Astrocyte of the spinal cord (primary cell): Measurements from ENCODE around the gene LMBR1.
"Not testable (repeated sequence)": the region's sequence is repeated elsewhere in the genome, so short reads cannot be mapped to it uniquely, and the experiment has no call there.

Experiments
- DNase-seq: peaks from one replicate; pipeline ENCODE4 v3.0.0; 2011; ENCODE audit warnings: low read depth, low spot score
- H3K4me3 ChIP-seq: 2 replicates; pipeline ENCODE4 v1.5.1; 2011; ENCODE audit warnings: low read depth, mild to moderate bottlenecking, low read length, moderate library complexity
- in situ Hi-C: cut with HindIII; loops from 2 replicates; pipeline ENCODE4 v1.10.0; 2017; ENCODE audit warnings: low sequenced_read_pairs
- TF ChIP-seq, protein P1 (sequence below): IDR thresholded peaks from 2 replicates; pipeline ENCODE4 v1.5.1; 2012; ENCODE audit warnings: low read depth, mild to moderate bottlenecking, low read length, inconsistent platforms

The LMBR1 gene

DNA sequence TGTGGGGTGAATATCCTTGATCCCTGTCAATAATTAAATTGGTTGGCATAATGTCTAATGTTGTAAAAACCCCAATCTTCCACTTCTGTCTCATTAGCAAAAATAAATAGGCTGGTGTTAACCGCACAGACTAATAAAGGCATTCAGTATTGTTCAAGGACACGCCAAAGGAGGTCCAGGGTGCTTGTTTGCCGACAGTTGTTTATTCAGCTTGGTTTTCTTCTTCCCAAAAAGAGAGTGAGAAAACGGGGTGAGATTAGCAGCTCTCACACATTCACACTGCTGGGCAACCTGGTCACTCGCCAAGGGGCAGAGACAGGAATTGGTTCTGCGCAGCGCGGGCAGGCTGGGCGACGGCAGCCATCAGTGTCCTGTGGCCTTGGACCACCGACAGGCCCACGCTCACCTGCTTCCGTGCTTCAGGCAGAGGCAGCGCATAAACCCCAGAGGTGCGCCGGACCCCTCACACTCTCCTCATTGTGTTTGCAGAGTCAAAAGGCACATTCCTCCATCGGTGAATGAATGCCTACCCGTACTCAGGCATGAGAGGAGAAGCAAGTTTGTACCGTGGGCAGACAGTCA lies 26.2 kb upstream of the LMBR1 start:
- TF ChIP-seq, protein P1, sequence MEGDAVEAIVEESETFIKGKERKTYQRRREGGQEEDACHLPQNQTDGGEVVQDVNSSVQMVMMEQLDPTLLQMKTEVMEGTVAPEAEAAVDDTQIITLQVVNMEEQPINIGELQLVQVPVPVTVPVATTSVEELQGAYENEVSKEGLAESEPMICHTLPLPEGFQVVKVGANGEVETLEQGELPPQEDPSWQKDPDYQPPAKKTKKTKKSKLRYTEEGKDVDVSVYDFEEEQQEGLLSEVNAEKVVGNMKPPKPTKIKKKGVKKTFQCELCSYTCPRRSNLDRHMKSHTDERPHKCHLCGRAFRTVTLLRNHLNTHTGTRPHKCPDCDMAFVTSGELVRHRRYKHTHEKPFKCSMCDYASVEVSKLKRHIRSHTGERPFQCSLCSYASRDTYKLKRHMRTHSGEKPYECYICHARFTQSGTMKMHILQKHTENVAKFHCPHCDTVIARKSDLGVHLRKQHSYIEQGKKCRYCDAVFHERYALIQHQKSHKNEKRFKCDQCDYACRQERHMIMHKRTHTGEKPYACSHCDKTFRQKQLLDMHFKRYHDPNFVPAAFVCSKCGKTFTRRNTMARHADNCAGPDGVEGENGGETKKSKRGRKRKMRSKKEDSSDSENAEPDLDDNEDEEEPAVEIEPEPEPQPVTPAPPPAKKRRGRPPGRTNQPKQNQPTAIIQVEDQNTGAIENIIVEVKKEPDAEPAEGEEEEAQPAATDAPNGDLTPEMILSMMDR: no peak
- in situ Hi-C loops: no loop called here
- no peak overlapping the region for H3K4me3 ChIP-seq
- DNase-seq: no peak

DNA sequence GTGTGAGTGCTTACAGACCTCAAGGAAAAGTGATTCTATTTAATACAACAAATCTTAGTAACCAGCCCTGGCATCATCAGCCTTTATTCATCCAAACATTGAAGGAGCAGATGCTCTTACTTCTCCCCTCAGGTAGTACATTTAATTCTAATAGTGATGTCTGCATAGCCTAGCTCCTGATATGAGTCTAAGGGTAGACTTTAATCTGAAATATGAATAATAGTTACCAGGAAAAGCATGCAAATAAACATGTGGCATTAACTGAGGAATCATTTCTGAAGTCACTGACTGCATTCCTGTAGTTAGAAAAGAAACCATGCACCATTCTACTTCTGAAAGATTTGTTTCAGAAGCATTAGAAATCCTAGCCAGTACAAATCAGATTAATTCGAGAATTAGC lies 25.7 kb upstream of the LMBR1 start:
- no peak for DNase-seq
- H3K4me3 ChIP-seq: no peak overlapping the region
- TF ChIP-seq, protein P1: no peak
- in situ Hi-C loops: no loop called here

DNA sequence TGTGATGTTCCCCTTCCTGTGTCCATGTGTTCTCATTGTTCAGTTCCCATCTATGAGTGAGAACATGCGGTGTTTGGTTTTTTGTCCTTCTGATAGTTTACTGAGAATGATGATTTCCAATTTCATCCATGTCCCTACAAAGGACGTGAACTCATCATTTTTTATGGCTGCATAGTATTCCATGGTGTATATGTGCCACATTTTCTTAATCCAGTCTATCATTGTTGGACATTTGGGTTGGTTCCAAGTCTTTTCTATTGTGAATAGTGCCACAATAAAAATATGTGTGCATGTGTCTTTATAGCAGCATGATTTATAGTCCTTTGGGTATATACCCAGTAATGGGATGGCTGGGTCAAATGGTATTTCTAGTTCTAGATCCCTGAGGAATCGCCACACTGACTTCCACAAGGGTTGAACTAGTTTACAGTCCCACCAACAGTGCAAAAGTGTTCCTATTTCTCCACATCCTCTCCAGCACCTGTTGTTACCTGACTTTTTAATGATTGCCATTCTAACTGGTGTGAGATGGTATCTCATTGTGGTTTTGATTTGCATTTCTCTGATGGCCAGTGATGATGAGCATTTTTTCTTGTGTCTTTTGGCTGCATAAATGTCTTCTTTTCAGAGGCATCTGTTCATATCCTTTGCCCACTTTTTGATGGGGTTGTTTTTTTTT lies 16.7 kb upstream of the LMBR1 start:
- H3K4me3 ChIP-seq, DNase-seq, in situ Hi-C loops: not testable (repeated sequence)

DNA sequence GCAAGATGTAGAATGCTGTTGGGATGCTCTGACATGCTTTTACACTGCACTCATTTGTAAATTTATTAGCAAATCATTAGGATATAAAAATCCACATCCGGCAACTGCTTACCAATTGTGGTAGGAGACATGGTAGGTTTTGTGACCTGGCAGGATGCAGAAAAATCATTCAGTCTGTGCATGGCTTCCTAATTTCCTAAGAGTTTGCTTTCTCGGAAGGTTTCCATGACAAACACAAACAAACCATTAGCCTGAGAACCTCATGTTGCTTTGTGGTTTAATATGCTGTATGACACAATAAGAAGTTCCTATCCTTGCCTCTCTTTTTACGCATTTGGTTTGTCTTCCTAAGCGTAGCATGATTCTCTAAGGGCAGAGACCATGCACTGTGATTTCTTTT lies 14.7 kb upstream of the LMBR1 start:
- no peak overlapping the region for H3K4me3 ChIP-seq
- in situ Hi-C loops: no loop called here
- DNase-seq: peak; percentile 60
- TF ChIP-seq, protein P1: no peak

DNA sequence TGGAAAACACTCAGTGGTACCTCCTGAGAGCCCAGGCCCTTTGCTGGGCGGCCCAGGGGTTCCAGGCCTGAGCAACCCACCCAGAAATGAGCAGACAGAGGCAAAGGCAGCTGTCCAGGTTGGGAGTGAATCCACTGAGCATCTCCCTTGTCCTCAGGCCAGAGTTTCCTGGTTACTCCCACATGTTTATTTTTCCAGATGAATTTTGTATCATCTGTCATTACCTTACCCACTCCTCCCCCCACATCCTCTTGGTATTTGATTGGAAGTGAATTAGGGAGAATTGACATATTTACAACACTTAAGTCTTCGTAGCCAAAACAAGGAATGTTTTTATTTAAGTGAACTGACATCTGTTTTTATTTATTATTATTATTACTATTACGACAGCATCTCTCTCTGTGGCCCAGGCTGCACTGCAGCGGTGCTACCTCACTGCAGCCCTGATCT lies 13.2 kb upstream of the LMBR1 start:
- DNase-seq: no peak
- TF ChIP-seq, protein P1: no peak
- in situ Hi-C loops: no loop called here
- no peak overlapping the region for H3K4me3 ChIP-seq

DNA sequence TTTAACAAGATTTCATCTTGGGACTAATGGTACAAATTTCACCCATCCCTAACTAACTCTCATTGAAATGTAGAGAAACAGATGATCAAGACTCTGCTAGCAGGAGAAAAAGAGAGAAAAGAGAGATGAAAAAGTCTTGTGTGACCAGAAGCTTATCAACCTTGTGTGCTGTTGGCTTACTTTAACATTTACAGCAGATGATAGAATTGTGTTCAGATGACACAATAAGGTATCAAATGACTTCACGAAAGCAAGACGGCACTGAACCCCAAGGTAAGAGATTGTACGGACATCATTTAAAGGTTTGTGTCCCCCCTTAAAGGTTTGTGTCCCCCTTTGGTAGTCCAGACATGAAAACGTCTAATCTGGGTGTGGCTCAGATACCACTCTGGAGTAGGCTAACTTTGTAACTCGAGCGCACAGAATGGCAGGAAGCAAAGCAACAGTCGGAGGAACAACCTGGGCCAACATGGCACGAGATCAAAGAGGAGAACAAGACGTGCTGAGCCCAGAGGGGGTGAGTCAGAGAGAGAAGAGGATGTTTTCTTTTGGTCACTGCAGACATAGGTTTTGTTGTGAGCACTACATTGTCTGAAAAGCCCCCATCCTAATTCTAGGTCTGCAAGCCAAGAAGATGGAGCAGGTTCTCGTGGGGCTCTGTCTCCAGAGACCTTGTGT lies 10.4 kb upstream of the LMBR1 start:
- in situ Hi-C loops: no loop called here
- TF ChIP-seq, protein P1: no peak
- H3K4me3 ChIP-seq: no peak overlapping the region
- peak; percentile 86 for DNase-seq

DNA sequence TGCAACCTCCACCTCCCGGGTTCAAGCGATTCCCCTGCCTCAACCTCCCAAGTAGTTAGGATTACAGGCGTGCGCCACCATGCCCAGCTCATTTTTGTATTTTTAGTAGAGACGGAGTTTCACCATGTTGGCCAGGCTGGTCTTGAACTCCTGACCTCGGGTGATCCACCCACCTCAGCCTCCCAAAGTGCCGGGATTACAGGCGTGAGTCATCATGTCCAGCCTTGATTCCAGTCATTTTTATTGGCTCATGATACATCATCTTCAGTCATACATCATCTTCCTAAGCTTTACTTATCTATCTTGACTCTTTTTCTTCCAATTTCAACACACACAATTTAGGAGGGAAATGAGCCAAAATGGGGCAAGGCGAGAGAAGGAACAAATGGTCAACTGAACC lies 7.1 kb upstream of the LMBR1 start:
- DNase-seq, in situ Hi-C loops, H3K4me3 ChIP-seq: not testable (repeated sequence)
